Measurements from ENCODE around the gene SLC5A1. TPM values are rescaled to one million over a fixed set of nuclear protein-coding genes. Genes with fewer than 3 reads are reported as not detected.
"Not testable (repeated sequence)": the region's sequence is repeated elsewhere in the genome, so short reads cannot be mapped to it uniquely, and the experiment has no call there.

The SLC5A1 gene
- polyA plus RNA-seq, 3 donors: not detected

GRCh38 chr22:32157632-32158031, 114.6 kb downstream of the SLC5A1 start:
- H3K27me3 Mint-ChIP-seq (ENCODE audit: low read depth in 3 of 3); H3K27me3 ChIP-seq (ENCODE audit: control insufficient read depth in 2 of 2, insufficient read depth in 2 of 2, low read length in 2 of 2); intact Hi-C loops (cut with micrococcal nuclease); H3K4me3 Mint-ChIP-seq; H3K36me3 ChIP-seq (replicated peaks in 1 of 2; ENCODE audit: control insufficient read depth in 1 of 2, insufficient read depth in 2 of 2, low read length in 2 of 2); H3K27ac Mint-ChIP-seq; H3K27ac ChIP-seq (ENCODE audit: low read depth in 1 of 2, low read length in 2 of 2); H3K4me1 ChIP-seq (ENCODE audit: control insufficient read depth in 1 of 2, insufficient read depth in 2 of 2, low read length in 2 of 2); H3K36me3 Mint-ChIP-seq; H3K4me1 Mint-ChIP-seq; H3K9me3 Mint-ChIP-seq; H3K9me3 ChIP-seq (replicated peaks in 1 of 2; ENCODE audit: control insufficient read depth in 1 of 2, insufficient read depth in 1 of 2, low read length in 2 of 2); H3K9ac ChIP-seq (ENCODE audit: insufficient read depth, low read length, poor library complexity, severe bottlenecking); H2AFZ ChIP-seq (ENCODE audit: insufficient read depth, low read depth, low read length, poor library complexity, severe bottlenecking); H3K4me2 ChIP-seq (replicated peaks; ENCODE audit: extremely low read depth, low read length, poor library complexity, severe bottlenecking); DNase-seq; H3K4me3 ChIP-seq (replicated peaks in 1 of 3; ENCODE audit: low read depth in 2 of 3, low read length in 3 of 3); H4K20me1 ChIP-seq (ENCODE audit: insufficient read depth, low read length); H3K79me2 ChIP-seq (ENCODE audit: insufficient read depth, low read length): not testable (repeated sequence)
- WGBS (ENCODE audit: insufficient coverage): no CpG with 5 or more reads among the region's 5 CpGs

GRCh38 chr22:32158712-32159533, 115.9 kb downstream of the SLC5A1 start, which contains the start of gene C22orf42:
Gene C22orf42 (minus strand): TSS chr22:32159303. CDS start chr22:32159215, 88 bp downstream.
- Histone ChIP-seq H3K27ac (ENCODE audit: low read depth in 1 of 2, low read length in 2 of 2) (no peak within 1 kb of the TSS), H3K79me2 (ENCODE audit: insufficient read depth, low read length) (no peaks in the 10 kb centered on the region), H3K4me2 (replicated peaks; ENCODE audit: extremely low read depth, low read length, poor library complexity, severe bottlenecking) (no peak within 1 kb of the TSS), H2AFZ (ENCODE audit: insufficient read depth, low read depth, low read length, poor library complexity, severe bottlenecking) (no peak within 1 kb of the TSS), H3K4me1 (ENCODE audit: control insufficient read depth in 1 of 2, insufficient read depth in 2 of 2, low read length in 2 of 2) (peaks cover 4 to 5% of the 10 kb centered on the region in 2 donors), H3K9ac (ENCODE audit: insufficient read depth, low read length, poor library complexity, severe bottlenecking) (no peak within 1 kb of the TSS), H4K20me1 (ENCODE audit: insufficient read depth, low read length) (no peaks in the 10 kb centered on the region), H3K4me3 (replicated peaks in 1 of 3; ENCODE audit: low read depth in 2 of 3, low read length in 3 of 3) (no peak within 1 kb of the TSS), H3K36me3 (replicated peaks in 1 of 2; ENCODE audit: control insufficient read depth in 1 of 2, insufficient read depth in 2 of 2, low read length in 2 of 2) (no peaks in the 10 kb centered on the region), H3K9me3 (replicated peaks in 1 of 2; ENCODE audit: control insufficient read depth in 1 of 2, insufficient read depth in 1 of 2, low read length in 2 of 2) (no peaks in the 10 kb centered on the region), H3K27me3 (ENCODE audit: control insufficient read depth in 2 of 2, insufficient read depth in 2 of 2, low read length in 2 of 2) (no peaks in the 10 kb centered on the region)
- Mint-ChIP-seq H3K9me3 (no peaks in the 10 kb centered on the region), H3K27me3 (ENCODE audit: low read depth in 3 of 3) (peaks cover 0 to 4% (median 0%) of the 10 kb centered on the region in 3 donors), H3K36me3 (no peaks in the 10 kb centered on the region), H3K4me3 (no peak within 1 kb of the TSS), H3K4me1 (peaks cover 4% of the 10 kb centered on the region), H3K27ac (peak within 1 kb of the TSS in 1 of 7 donors; percentile 44)
- DNase-seq: no peak
- no peak for TF ChIP-seq CTCF (IDR thresholded peaks at IDR 0.05)
- 92% methylated on average over 10 of the region's 12 CpGs for WGBS (ENCODE audit: insufficient coverage)
- intact Hi-C loops (cut with micrococcal nuclease): no loop called here

GRCh38 chr22:32160411-32160810, 117.3 kb downstream of the SLC5A1 start:
- H3K9me3 ChIP-seq (replicated peaks in 1 of 2; ENCODE audit: control insufficient read depth in 1 of 2, insufficient read depth in 1 of 2, low read length in 2 of 2); H3K27me3 Mint-ChIP-seq (ENCODE audit: low read depth in 3 of 3); H3K4me2 ChIP-seq (replicated peaks; ENCODE audit: extremely low read depth, low read length, poor library complexity, severe bottlenecking); H3K79me2 ChIP-seq (ENCODE audit: insufficient read depth, low read length); H3K9me3 Mint-ChIP-seq; H2AFZ ChIP-seq (ENCODE audit: insufficient read depth, low read depth, low read length, poor library complexity, severe bottlenecking); H3K36me3 ChIP-seq (replicated peaks in 1 of 2; ENCODE audit: control insufficient read depth in 1 of 2, insufficient read depth in 2 of 2, low read length in 2 of 2); H3K4me3 Mint-ChIP-seq; H3K27ac ChIP-seq (ENCODE audit: low read depth in 1 of 2, low read length in 2 of 2); H3K27me3 ChIP-seq (ENCODE audit: control insufficient read depth in 2 of 2, insufficient read depth in 2 of 2, low read length in 2 of 2); intact Hi-C loops (cut with micrococcal nuclease); H4K20me1 ChIP-seq (ENCODE audit: insufficient read depth, low read length); H3K27ac Mint-ChIP-seq; H3K9ac ChIP-seq (ENCODE audit: insufficient read depth, low read length, poor library complexity, severe bottlenecking); H3K4me3 ChIP-seq (replicated peaks in 1 of 3; ENCODE audit: low read depth in 2 of 3, low read length in 3 of 3); H3K36me3 Mint-ChIP-seq; DNase-seq: not testable (repeated sequence)
- WGBS (ENCODE audit: insufficient coverage): no CpG with 5 or more reads among the region's 5 CpGs
- H3K4me1 Mint-ChIP-seq: peaks cover 18% of the 10 kb centered on the region
- H3K4me1 ChIP-seq (ENCODE audit: control insufficient read depth in 1 of 2, insufficient read depth in 2 of 2, low read length in 2 of 2): peaks cover 19 to 20% of the 10 kb centered on the region in 2 donors

Data from CD14-positive monocyte (primary cell).